Prostate gland (tissue), 2 donors: ENCODE results near the gene FAM98B. TPM values are rescaled to one million over a fixed set of nuclear protein-coding genes. Genes with fewer than 3 reads are reported as not detected.

Experiments
- DNase-seq: peaks from one replicate; pipeline ENCODE4 v3.0.0-alpha.2; 2019; ENCODE audit warnings: low spot score
- H3K27ac ChIP-seq, 2 donors: fragments of 200-600 bp; sonication (generic); 2 replicates each; pipeline ENCODE4 v1.5.1; 2017 to 2019
- H3K27me3 ChIP-seq: fragments of 200-600 bp; sonication (generic); replicated peaks from 2 replicates; pipeline ENCODE4 v1.5.1; 2019; ENCODE audit not compliant: insufficient read depth
- H3K36me3 ChIP-seq, 2 donors: fragments of 200-600 bp; sonication (generic); 1 replicate in 1 of 2; 2 replicates in 1 of 2; pipeline versions ENCODE4 v1.5.1 to v1.8.1; 2017 to 2019
- H3K4me1 ChIP-seq: fragments of 200-600 bp; sonication (generic); replicated peaks from 2 replicates; pipeline ENCODE4 v1.5.1; 2019
- H3K4me3 ChIP-seq, 2 donors: fragments of 200-600 bp; sonication (generic); 2 replicates each; pipeline ENCODE4 v1.5.1; 2017 to 2019
- H3K9me3 ChIP-seq: fragments of 200-600 bp; sonication (generic); 2 replicates; pipeline ENCODE4 v1.5.1; 2017
- POLR2A ChIP-seq: fragments of 450-650 bp; IDR thresholded peaks from one replicate; pipeline ENCODE4 v1.6.1; 2016; ENCODE audit warnings: antibody characterized with exemption, mild to moderate bottlenecking
- POLR2AphosphoS5 ChIP-seq: sonication (generic); formaldehyde crosslinking; IDR thresholded peaks from one replicate; pipeline ENCODE4 v1.6.1; 2017; ENCODE audit warnings: antibody characterized with exemption
- WGBS: methylation state at CpG from one replicate; pipeline ENCODE4 v1.1.5; 2018; 5-methylcytosine and 5-hydroxymethylcytosine counted together
- intact Hi-C: fragments of 100-400 bp; cut with DNase I; formaldehyde crosslinking; loops from one replicate; pipeline ENCODE4 v1.14.2; 2022
- total RNA-seq, 2 donors: library from RNA; depleted of rRNA; stranded (reverse); fragments of >200 nt; gene quantifications; one replicate each; pipeline ENCODE4 v1.1.0, GENCODE V29; 2016
- TF ChIP-seq, protein P1 (sequence below), 4 experiments: fragments of 200-600 bp in 2 of 4; fragments of 450-650 bp in 2 of 4; sonication (generic) in 2 of 4; IDR thresholded peaks; 1 replicate in 3 of 4; 2 replicates in 1 of 4; pipeline ENCODE4 v1.5.1; 2016 to 2019; ENCODE audit warnings: antibody characterized with exemption in 4 of 4, mild to moderate bottlenecking in 2 of 4, moderate library complexity in 2 of 4

FAM98B gene
- total RNA-seq, 2 donors from 2014 or later = 9.8 to 27.0 TPM

DNA sequence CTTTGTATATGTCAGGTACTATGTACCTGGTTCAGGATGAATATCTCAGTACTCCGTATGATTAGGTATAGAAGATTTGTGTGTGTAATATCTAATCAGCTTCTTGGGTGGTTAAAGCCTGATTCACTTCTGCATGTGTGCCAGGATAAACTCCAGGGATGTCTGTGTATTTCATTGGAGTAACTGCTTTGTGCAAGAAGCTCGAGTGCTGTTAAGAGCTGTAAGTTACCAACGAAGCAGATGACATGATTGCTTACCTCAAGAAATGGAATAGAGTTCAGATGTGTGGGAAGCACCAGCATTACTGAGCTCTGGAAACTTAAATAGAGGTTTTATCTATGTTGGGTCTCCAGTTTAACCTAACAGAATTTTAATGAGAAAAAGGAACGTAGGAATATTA lies 23.7 kb downstream of the FAM98B start:
- Histone ChIP-seq H3K27ac (no peak overlapping the region), H3K36me3 (no peaks in the 10 kb centered on the region), H3K4me3 (no peak overlapping the region), H3K27me3 (no peaks in the 10 kb centered on the region), H3K9me3 (no peaks in the 10 kb centered on the region), H3K4me1 (no peaks in the 10 kb centered on the region)
- 83% methylated on average over 4 of the region's 4 CpGs for WGBS
- DNase-seq = no peak
- intact Hi-C loops = loop anchor here (10.0 kb wide), 1 partner anchor 217 kb away; no protein-coding TSS in a partner anchor
- TF ChIP-seq, protein P1, sequence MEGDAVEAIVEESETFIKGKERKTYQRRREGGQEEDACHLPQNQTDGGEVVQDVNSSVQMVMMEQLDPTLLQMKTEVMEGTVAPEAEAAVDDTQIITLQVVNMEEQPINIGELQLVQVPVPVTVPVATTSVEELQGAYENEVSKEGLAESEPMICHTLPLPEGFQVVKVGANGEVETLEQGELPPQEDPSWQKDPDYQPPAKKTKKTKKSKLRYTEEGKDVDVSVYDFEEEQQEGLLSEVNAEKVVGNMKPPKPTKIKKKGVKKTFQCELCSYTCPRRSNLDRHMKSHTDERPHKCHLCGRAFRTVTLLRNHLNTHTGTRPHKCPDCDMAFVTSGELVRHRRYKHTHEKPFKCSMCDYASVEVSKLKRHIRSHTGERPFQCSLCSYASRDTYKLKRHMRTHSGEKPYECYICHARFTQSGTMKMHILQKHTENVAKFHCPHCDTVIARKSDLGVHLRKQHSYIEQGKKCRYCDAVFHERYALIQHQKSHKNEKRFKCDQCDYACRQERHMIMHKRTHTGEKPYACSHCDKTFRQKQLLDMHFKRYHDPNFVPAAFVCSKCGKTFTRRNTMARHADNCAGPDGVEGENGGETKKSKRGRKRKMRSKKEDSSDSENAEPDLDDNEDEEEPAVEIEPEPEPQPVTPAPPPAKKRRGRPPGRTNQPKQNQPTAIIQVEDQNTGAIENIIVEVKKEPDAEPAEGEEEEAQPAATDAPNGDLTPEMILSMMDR (IDR thresholded peaks at IDR 0.05) = no peak
- no peak for TF ChIP-seq POLR2AphosphoS5
- TF ChIP-seq POLR2A = no peak

DNA sequence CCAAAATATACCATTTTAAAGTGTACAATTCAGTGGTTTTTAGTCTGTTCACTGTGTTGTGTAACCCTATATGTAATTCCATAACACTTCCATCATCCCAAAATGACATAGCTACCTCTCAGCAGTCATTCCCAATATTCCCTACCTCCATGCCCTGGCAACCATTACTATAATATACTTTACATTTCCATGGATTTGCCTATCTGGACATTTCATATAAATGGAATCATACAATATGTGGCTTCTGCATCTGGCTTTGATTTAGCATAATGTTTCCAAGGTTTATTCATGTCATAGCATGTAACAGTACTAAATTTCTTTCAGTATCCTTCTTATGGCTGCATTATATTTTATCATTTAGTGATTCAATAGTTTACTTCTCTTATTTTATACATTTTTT lies 25.3 kb downstream of the FAM98B start:
- TF ChIP-seq POLR2AphosphoS5 = no peak
- TF ChIP-seq, protein P1 (IDR thresholded peaks at IDR 0.05) = no peak
- no peak for TF ChIP-seq POLR2A
- Histone ChIP-seq H3K9me3 (no peaks in the 10 kb centered on the region), H3K27me3 (no peaks in the 10 kb centered on the region), H3K27ac (no peak overlapping the region), H3K36me3 (no peaks in the 10 kb centered on the region), H3K4me1 (no peaks in the 10 kb centered on the region), H3K4me3 (no peak overlapping the region)
- no peak for DNase-seq
- intact Hi-C loops = loop anchor here (10.0 kb wide), 1 partner anchor 216 kb away; no protein-coding TSS in a partner anchor

DNA sequence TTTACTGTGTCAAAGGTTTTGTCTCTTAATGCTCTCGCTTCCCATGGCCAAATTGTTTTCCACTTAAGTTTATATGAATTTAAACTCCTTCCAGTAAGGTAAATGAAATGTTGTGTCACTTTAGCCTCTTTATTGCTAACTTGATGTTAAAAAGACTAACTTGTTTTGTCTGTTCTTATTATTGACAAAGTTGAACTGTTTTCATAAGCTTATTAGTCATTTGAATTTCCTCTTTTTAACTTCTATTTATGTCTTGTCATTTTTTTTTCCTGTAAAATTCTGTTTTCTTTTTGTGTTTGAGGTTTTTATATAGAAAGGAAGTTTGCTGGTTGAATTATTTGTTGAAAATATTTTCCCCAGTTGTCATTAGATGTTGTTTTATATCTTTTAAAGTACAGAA lies 25.8 kb downstream of the FAM98B start:
- 96% methylated on average over 1 of the region's 1 CpG for WGBS
- H3K4me1 ChIP-seq = no peaks in the 10 kb centered on the region
- H3K9me3 ChIP-seq = no peaks in the 10 kb centered on the region
- intact Hi-C loops = loop anchor here (10.0 kb wide), 1 partner anchor 215 kb away; no protein-coding TSS in a partner anchor
- H3K27me3 ChIP-seq = no peaks in the 10 kb centered on the region
- H3K27ac ChIP-seq = no peak overlapping the region
- H3K4me3 ChIP-seq = no peak overlapping the region
- H3K36me3 ChIP-seq = no peaks in the 10 kb centered on the region
- no peak for DNase-seq
- TF ChIP-seq POLR2AphosphoS5 (no peak), POLR2A (no peak)
- TF ChIP-seq, protein P1 (IDR thresholded peaks at IDR 0.05) = no peak

DNA sequence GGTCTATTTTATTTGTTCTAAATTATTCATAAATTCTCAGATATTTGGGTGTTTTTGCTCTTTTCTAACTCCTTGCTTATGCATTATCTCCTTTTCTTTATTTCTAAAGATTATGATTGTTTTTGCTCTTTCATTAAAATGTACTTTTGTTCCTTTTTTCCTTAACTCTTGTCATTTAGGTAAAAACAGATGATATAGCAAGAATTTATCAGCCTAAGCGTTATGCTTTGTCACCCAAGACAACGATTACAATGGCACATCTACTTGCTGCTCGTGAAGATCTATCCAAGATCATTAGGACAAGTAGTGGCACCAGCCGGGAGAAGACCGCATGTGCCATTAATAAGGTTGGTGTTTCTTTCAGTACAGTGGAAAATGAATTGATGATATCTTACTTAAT lies 27.2 kb downstream of the FAM98B start:
- no peak overlapping the region for H3K27ac ChIP-seq
- intact Hi-C loops = no loop called here

DNA sequence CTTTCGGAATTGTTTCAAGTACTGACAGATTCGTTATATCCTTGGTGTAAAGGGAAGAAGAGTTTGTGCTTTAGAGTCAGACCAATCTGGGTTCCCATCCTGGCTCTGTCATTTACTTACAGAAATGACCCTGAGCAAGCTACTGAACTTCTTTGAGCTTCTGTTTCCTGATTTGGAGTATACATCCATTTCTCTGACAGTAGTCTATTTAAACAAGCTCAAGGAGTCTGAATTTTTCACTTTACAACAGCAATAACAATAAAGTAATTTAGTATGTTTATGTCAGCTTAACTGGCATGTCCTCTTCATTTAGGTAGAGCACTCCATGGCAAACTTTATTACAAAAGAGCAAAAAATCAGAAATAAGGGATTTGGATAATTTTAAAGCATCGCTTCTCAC lies 27.8 kb downstream of the FAM98B start:
- TF ChIP-seq POLR2AphosphoS5 (no peak), POLR2A (no peak)
- TF ChIP-seq, protein P1 (IDR thresholded peaks at IDR 0.05) = no peak
- no peak overlapping the region for H3K4me3 ChIP-seq
- no peak overlapping the region for H3K27ac ChIP-seq
- no peak for DNase-seq
- no peaks in the 10 kb centered on the region for H3K4me1 ChIP-seq
- H3K36me3 ChIP-seq = no peaks in the 10 kb centered on the region
- intact Hi-C loops = no loop called here
- WGBS = 95% methylated on average over 3 of the region's 3 CpGs
- H3K9me3 ChIP-seq = no peaks in the 10 kb centered on the region
- H3K27me3 ChIP-seq = no peaks in the 10 kb centered on the region

More for the DNA sequence above, 27.2 kb downstream of the FAM98B start:
- H3K9me3 ChIP-seq = no peaks in the 10 kb centered on the region
- 91% methylated on average over 5 of the region's 5 CpGs for WGBS
- H3K4me1 ChIP-seq = no peaks in the 10 kb centered on the region
- no peaks in the 10 kb centered on the region for H3K27me3 ChIP-seq
- DNase-seq = no peak
- TF ChIP-seq POLR2A (no peak), POLR2AphosphoS5 (no peak)
- TF ChIP-seq, protein P1 (IDR thresholded peaks at IDR 0.05) = no peak
- H3K36me3 ChIP-seq = no peaks in the 10 kb centered on the region
- no peak overlapping the region for H3K4me3 ChIP-seq
